Liver (tissue), 3 donors: ENCODE data around the gene GABRA4.

Experiments used
- JUND ChIP-seq, 2 donors: IDR thresholded peaks; 2 replicates each; pipeline ENCODE4 v1.6.1; 2016; ENCODE audit warnings: antibody characterized with exemption in 2 of 2
- SP1 ChIP-seq: IDR thresholded peaks from 2 replicates; pipeline ENCODE4 v1.6.1; 2018; ENCODE audit warnings: antibody characterized with exemption, mild to moderate bottlenecking
- TAF1 ChIP-seq: conservative IDR thresholded peaks from 2 replicates; pipeline ENCODE4 v1.6.1; 2016; ENCODE audit warnings: antibody characterized with exemption, mild to moderate bottlenecking
- YY1 ChIP-seq: IDR thresholded peaks from 2 replicates; pipeline ENCODE4 v1.6.1; 2016; ENCODE audit warnings: antibody characterized with exemption, mild to moderate bottlenecking
- TF ChIP-seq, protein P1 (sequence below): fragments of 150-350 bp; IDR thresholded peaks from 2 replicates; pipeline ENCODE4 v1.5.1; 2017; ENCODE audit warnings: improper control_type of control experiment, low read depth, low read length; ENCODE audit not compliant: missing input control
- TF ChIP-seq, protein P2 (sequence below): IDR thresholded peaks from 2 replicates; pipeline ENCODE4 v1.6.1; 2016; ENCODE audit warnings: antibody characterized with exemption, mild to moderate bottlenecking
- donor health status: healthy.
- donor health status: healthy.

DNA sequence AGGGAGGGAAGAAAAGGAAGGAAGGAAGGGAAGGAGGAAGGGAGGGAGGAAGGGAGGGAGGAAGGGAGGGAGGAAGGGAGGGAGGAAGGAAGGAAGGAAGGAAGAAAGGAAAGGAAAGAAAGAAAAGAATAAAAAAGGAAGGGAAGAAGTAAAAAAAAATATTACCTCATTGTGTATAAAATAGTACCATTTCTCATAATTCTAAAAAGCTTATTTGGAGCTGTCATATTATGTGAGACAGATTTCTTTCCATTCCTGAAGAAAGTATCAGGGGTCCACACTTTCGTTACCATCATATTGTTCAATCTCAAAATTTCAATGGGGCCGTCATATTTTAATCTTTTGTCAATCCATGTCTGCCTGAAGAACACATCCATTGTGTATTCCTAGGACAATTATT lies 16.1 kb downstream of the GABRA4 start:
- TF ChIP-seq YY1 (no peak), JUND (IDR thresholded peaks at IDR 0.05) (no peak), SP1 (no peak), TAF1 (no peak)
- TF ChIP-seq, protein P1, sequence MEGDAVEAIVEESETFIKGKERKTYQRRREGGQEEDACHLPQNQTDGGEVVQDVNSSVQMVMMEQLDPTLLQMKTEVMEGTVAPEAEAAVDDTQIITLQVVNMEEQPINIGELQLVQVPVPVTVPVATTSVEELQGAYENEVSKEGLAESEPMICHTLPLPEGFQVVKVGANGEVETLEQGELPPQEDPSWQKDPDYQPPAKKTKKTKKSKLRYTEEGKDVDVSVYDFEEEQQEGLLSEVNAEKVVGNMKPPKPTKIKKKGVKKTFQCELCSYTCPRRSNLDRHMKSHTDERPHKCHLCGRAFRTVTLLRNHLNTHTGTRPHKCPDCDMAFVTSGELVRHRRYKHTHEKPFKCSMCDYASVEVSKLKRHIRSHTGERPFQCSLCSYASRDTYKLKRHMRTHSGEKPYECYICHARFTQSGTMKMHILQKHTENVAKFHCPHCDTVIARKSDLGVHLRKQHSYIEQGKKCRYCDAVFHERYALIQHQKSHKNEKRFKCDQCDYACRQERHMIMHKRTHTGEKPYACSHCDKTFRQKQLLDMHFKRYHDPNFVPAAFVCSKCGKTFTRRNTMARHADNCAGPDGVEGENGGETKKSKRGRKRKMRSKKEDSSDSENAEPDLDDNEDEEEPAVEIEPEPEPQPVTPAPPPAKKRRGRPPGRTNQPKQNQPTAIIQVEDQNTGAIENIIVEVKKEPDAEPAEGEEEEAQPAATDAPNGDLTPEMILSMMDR = no peak
- TF ChIP-seq, protein P2, sequence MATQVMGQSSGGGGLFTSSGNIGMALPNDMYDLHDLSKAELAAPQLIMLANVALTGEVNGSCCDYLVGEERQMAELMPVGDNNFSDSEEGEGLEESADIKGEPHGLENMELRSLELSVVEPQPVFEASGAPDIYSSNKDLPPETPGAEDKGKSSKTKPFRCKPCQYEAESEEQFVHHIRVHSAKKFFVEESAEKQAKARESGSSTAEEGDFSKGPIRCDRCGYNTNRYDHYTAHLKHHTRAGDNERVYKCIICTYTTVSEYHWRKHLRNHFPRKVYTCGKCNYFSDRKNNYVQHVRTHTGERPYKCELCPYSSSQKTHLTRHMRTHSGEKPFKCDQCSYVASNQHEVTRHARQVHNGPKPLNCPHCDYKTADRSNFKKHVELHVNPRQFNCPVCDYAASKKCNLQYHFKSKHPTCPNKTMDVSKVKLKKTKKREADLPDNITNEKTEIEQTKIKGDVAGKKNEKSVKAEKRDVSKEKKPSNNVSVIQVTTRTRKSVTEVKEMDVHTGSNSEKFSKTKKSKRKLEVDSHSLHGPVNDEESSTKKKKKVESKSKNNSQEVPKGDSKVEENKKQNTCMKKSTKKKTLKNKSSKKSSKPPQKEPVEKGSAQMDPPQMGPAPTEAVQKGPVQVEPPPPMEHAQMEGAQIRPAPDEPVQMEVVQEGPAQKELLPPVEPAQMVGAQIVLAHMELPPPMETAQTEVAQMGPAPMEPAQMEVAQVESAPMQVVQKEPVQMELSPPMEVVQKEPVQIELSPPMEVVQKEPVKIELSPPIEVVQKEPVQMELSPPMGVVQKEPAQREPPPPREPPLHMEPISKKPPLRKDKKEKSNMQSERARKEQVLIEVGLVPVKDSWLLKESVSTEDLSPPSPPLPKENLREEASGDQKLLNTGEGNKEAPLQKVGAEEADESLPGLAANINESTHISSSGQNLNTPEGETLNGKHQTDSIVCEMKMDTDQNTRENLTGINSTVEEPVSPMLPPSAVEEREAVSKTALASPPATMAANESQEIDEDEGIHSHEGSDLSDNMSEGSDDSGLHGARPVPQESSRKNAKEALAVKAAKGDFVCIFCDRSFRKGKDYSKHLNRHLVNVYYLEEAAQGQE = no peak
